Measurements from ENCODE around the gene TTLL13.
"Not testable (repeated sequence)": the region's sequence is repeated elsewhere in the genome, so short reads cannot be mapped to it uniquely, and the experiment has no call there.

TTLL13 gene

GRCh38 chr15:90271459-90272166 lies 22.3 kb downstream of the TTLL13 start:
- TF ChIP-seq EZH2phosphoT487 (IDR thresholded peaks at IDR 0.05; ENCODE audit: low read length) (no peak), CTCF (IDR thresholded peaks at IDR 0.05; ENCODE audit: low read length) (no peak), EZH2 (optimal IDR thresholded peaks at IDR 0.05; ENCODE audit: low read depth, low read length) (no peak)
- no peaks in the 10 kb centered on the region for H3K9me3 ChIP-seq (replicated peaks; ENCODE audit: insufficient read depth, low read length)
- H3K79me2 ChIP-seq (ENCODE audit: low read length), result peaks cover 63% of the 10 kb centered on the region
- H2AFZ ChIP-seq (ENCODE audit: low read length), result no peak overlapping the region
- H4K20me1 ChIP-seq (ENCODE audit: insufficient read depth, low read length), result peaks cover 6% of the 10 kb centered on the region; the same call in 1 of the 2 replicates
- no peaks in the 10 kb centered on the region for H3F3A ChIP-seq (ENCODE audit: insufficient read depth, low read length)
- DNase-seq, result no peak
- no peaks in the 10 kb centered on the region for H3K36me3 ChIP-seq (replicated peaks; ENCODE audit: insufficient read depth, low read length)
- H3K4me2 ChIP-seq (ENCODE audit: low read depth, low read length), result no peak overlapping the region
- no peak overlapping the region for H3K9ac ChIP-seq (ENCODE audit: low read length)
- H3K27ac ChIP-seq (ENCODE audit: low read length), result no peak overlapping the region
- no peak overlapping the region for H3K4me3 ChIP-seq (ENCODE audit: low read length)
- no peaks in the 10 kb centered on the region for H3K27me3 ChIP-seq (replicated peaks; ENCODE audit: insufficient read depth, low read length)
- no peaks in the 10 kb centered on the region for H3K9me2 ChIP-seq (replicated peaks; ENCODE audit: insufficient read depth, low read length)
- peaks cover 5% of the 10 kb centered on the region; the same call in 1 of the 2 replicates for H3K4me1 ChIP-seq (ENCODE audit: low read length)

GRCh38 chr15:90278467-90278866 lies 29.1 kb downstream of the TTLL13 start:
- not testable (repeated sequence) for H3K9ac ChIP-seq (ENCODE audit: low read length); H3K4me3 ChIP-seq (ENCODE audit: low read length); H3K4me1 ChIP-seq (ENCODE audit: low read length); H3F3A ChIP-seq (ENCODE audit: insufficient read depth, low read length); H3K9me3 ChIP-seq (replicated peaks; ENCODE audit: insufficient read depth, low read length); H3K27me3 ChIP-seq (replicated peaks; ENCODE audit: insufficient read depth, low read length); H3K27ac ChIP-seq (ENCODE audit: low read length); H3K9me2 ChIP-seq (replicated peaks; ENCODE audit: insufficient read depth, low read length); H3K36me3 ChIP-seq (replicated peaks; ENCODE audit: insufficient read depth, low read length); H4K20me1 ChIP-seq (ENCODE audit: insufficient read depth, low read length); H3K79me2 ChIP-seq (ENCODE audit: low read length); H3K4me2 ChIP-seq (ENCODE audit: low read depth, low read length); DNase-seq; H2AFZ ChIP-seq (ENCODE audit: low read length)

- H3K9me3 ChIP-seq (replicated peaks; ENCODE audit: insufficient read depth, low read length); H3K9me2 ChIP-seq (replicated peaks; ENCODE audit: insufficient read depth, low read length); H3K4me1 ChIP-seq (ENCODE audit: low read length); H3K9ac ChIP-seq (ENCODE audit: low read length); H3K27me3 ChIP-seq (replicated peaks; ENCODE audit: insufficient read depth, low read length); H3K27ac ChIP-seq (ENCODE audit: low read length); H3F3A ChIP-seq (ENCODE audit: insufficient read depth, low read length); H3K4me2 ChIP-seq (ENCODE audit: low read depth, low read length); H3K79me2 ChIP-seq (ENCODE audit: low read length); H3K36me3 ChIP-seq (replicated peaks; ENCODE audit: insufficient read depth, low read length); H4K20me1 ChIP-seq (ENCODE audit: insufficient read depth, low read length); DNase-seq; H2AFZ ChIP-seq (ENCODE audit: low read length); H3K4me3 ChIP-seq (ENCODE audit: low read length): not testable (repeated sequence)
These were observed 31.4 kb downstream of the TTLL13 start for GRCh38 chr15:90280743-90281142.

- not testable (repeated sequence) for H3K4me2 ChIP-seq (ENCODE audit: low read depth, low read length); H3K9ac ChIP-seq (ENCODE audit: low read length); H3K9me3 ChIP-seq (replicated peaks; ENCODE audit: insufficient read depth, low read length); H3F3A ChIP-seq (ENCODE audit: insufficient read depth, low read length); DNase-seq; H3K4me1 ChIP-seq (ENCODE audit: low read length); H2AFZ ChIP-seq (ENCODE audit: low read length); H3K27ac ChIP-seq (ENCODE audit: low read length); H3K79me2 ChIP-seq (ENCODE audit: low read length); H4K20me1 ChIP-seq (ENCODE audit: insufficient read depth, low read length); H3K4me3 ChIP-seq (ENCODE audit: low read length); H3K9me2 ChIP-seq (replicated peaks; ENCODE audit: insufficient read depth, low read length); H3K27me3 ChIP-seq (replicated peaks; ENCODE audit: insufficient read depth, low read length); H3K36me3 ChIP-seq (replicated peaks; ENCODE audit: insufficient read depth, low read length)
These were observed 32.3 kb downstream of the TTLL13 start for GRCh38 chr15:90281637-90282036.

- DNase-seq, result peak; percentile 55
- Histone ChIP-seq H3K4me1 (ENCODE audit: low read length) (no peaks in the 10 kb centered on the region), H2AFZ (ENCODE audit: low read length) (no peak overlapping the region), H3K4me3 (ENCODE audit: low read length) (no peak overlapping the region), H3K27me3 (replicated peaks; ENCODE audit: insufficient read depth, low read length) (no peaks in the 10 kb centered on the region), H3K79me2 (ENCODE audit: low read length) (no peaks in the 10 kb centered on the region), H3K36me3 (replicated peaks; ENCODE audit: insufficient read depth, low read length) (no peaks in the 10 kb centered on the region), H3K27ac (ENCODE audit: low read length) (no peak overlapping the region), H3K9me3 (replicated peaks; ENCODE audit: insufficient read depth, low read length) (no peaks in the 10 kb centered on the region), H4K20me1 (ENCODE audit: insufficient read depth, low read length) (no peaks in the 10 kb centered on the region), H3K4me2 (ENCODE audit: low read depth, low read length) (no peak overlapping the region), H3K9ac (ENCODE audit: low read length) (no peak overlapping the region), H3F3A (ENCODE audit: insufficient read depth, low read length) (no peaks in the 10 kb centered on the region), H3K9me2 (replicated peaks; ENCODE audit: insufficient read depth, low read length) (no peaks in the 10 kb centered on the region)
- peak; percentile 65 for TF ChIP-seq CTCF (IDR thresholded peaks at IDR 0.05; ENCODE audit: low read length)
- no peak for TF ChIP-seq EZH2 (optimal IDR thresholded peaks at IDR 0.05; ENCODE audit: low read depth, low read length)
These were observed 37.3 kb downstream of the TTLL13 start for GRCh38 chr15:90286678-90287077.
